B cell (primary cell): ENCODE measurements around the gene RBPJ. TPM values are rescaled to one million over a fixed set of nuclear protein-coding genes. Genes with fewer than 3 reads are reported as not detected.
A peak's percentile ranks its signal among the peaks of the same experiment; 100 is the strongest.

Source experiments
- ATAC-seq: fragments of 200-7000 bp; cut with Tn5 transposase; one replicate; pipeline ENCODE4 v1.10.0; 2021; ENCODE audit warnings: low read depth, mild to moderate bottlenecking, moderate number of reproducible peaks, moderate library complexity
- CTCF ChIA-PET: fragments of 350-600 bp; sonication (Branson Sonifier 250); formaldehyde crosslinking; loops from one replicate; lab custom pipeline; 2021; ENCODE audit warnings: antibody characterized with exemption, inconsistent platforms; lab: Charles Lee
- POLR2A ChIA-PET: fragments of 350-600 bp; sonication (Branson Sonifier 250); formaldehyde crosslinking; loops from one replicate; lab custom pipeline; 2021; ENCODE audit warnings: antibody characterized with exemption; lab: Charles Lee
- DNase-seq: peaks from one replicate; pipeline ENCODE4 v3.0.0; 2013
- H2AFZ ChIP-seq: 2 replicates; pipeline ENCODE4 v1.6.1; 2012; ENCODE audit warnings: mild to moderate bottlenecking, low read depth, low read length; ENCODE audit not compliant: insufficient read depth, poor library complexity, severe bottlenecking
- H3K27ac ChIP-seq, 2 donors: 1 replicate in 1 of 2; 2 replicates in 1 of 2; pipeline ENCODE4 v1.5.1; 2012 to 2013; ENCODE audit warnings: low read length in 2 of 2, mild to moderate bottlenecking in 2 of 2, moderate library complexity in 1 of 2
- H3K27me3 ChIP-seq, 4 experiments: fragments of 200-600 bp in 1 of 4; sonication (generic) in 1 of 4; replicated peaks in 1 of 4; 1 replicate in 2 of 4; 2 replicates in 2 of 4; pipeline versions ENCODE4 v1.6.1 to v1.7.0; 2013 to 2016; ENCODE audit warnings: low read length in 3 of 4, mild to moderate bottlenecking in 2 of 4, mixed read lengths in 1 of 4, moderate library complexity in 1 of 4; ENCODE audit not compliant: insufficient read depth in 4 of 4, control insufficient read depth in 3 of 4; ENCODE audit errors: control extremely low read depth in 1 of 4
- H3K36me3 ChIP-seq, 2 experiments: replicated peaks in 1 of 2; 1 replicate in 1 of 2; 2 replicates in 1 of 2; pipeline versions ENCODE4 v1.6.1 to v1.7.1; 2013; ENCODE audit warnings: low read length in 1 of 2; ENCODE audit not compliant: insufficient read depth in 2 of 2, control insufficient read depth in 1 of 2; ENCODE audit errors: control extremely low read depth in 1 of 2, extremely low read depth in 1 of 2
- H3K4me1 ChIP-seq, 2 donors: fragments of 200-600 bp in 1 of 2; sonication (generic) in 1 of 2; 1 replicate in 1 of 2; 2 replicates in 1 of 2; pipeline versions ENCODE4 v1.5.1 to v1.6.1; 2013 to 2017; ENCODE audit warnings: low read length in 2 of 2; ENCODE audit not compliant: control insufficient read depth in 2 of 2, insufficient read depth in 2 of 2
- H3K4me2 ChIP-seq: replicated peaks from 2 replicates; pipeline ENCODE3; 2012; ENCODE audit warnings: mild to moderate bottlenecking, low read depth, low read length; ENCODE audit not compliant: poor library complexity, severe bottlenecking
- H3K4me3 ChIP-seq, 5 experiments: fragments of 200-600 bp in 1 of 5; sonication (generic) in 1 of 5; 1 replicate in 3 of 5; 2 replicates in 2 of 5; pipeline versions ENCODE4 v1.5.1 to v1.7.0; 2011 to 2016; ENCODE audit warnings: low read length in 4 of 5, mild to moderate bottlenecking in 4 of 5, low read depth in 2 of 5, control low read depth in 1 of 5, moderate library complexity in 1 of 5; ENCODE audit not compliant: insufficient read depth in 1 of 5; ENCODE audit errors: control extremely low read depth in 1 of 5, extremely low read depth in 1 of 5
- H3K79me2 ChIP-seq: fragments of 200-600 bp; sonication (generic); one replicate; pipeline ENCODE4 v1.6.0; 2016; ENCODE audit warnings: low read length; ENCODE audit not compliant: control insufficient read depth, insufficient read depth
- H3K9ac ChIP-seq: fragments of 200-600 bp; sonication (generic); 2 replicates; pipeline ENCODE4 v1.6.1; 2017; ENCODE audit warnings: mild to moderate bottlenecking, low read length, moderate library complexity
- H3K9me3 ChIP-seq, 3 donors: one replicate each; pipeline versions ENCODE4 v1.6.1 to v1.7.1; 2013; ENCODE audit warnings: low read length in 2 of 3; ENCODE audit not compliant: control insufficient read depth in 2 of 3, insufficient read depth in 1 of 3; ENCODE audit errors: control extremely low read depth in 1 of 3
- H4K20me1 ChIP-seq: 2 replicates; pipeline ENCODE4 v1.6.0; 2012; ENCODE audit warnings: mild to moderate bottlenecking, low read length; ENCODE audit not compliant: insufficient read depth, control insufficient read depth, poor library complexity, severe bottlenecking
- H3K27ac Mint-ChIP-seq: one replicate; pipeline ENCODE4 v1.8.0; 2021; ENCODE audit warnings: mixed read lengths
- H3K27me3 Mint-ChIP-seq: one replicate; pipeline ENCODE4 v1.8.0; 2021; ENCODE audit warnings: mixed read lengths
- H3K4me1 Mint-ChIP-seq: one replicate; pipeline ENCODE4 v1.8.0; 2021; ENCODE audit warnings: mixed read lengths
- H3K4me3 Mint-ChIP-seq: one replicate; pipeline ENCODE4 v1.8.0; 2021; ENCODE audit warnings: mixed read lengths
- H3K9me3 Mint-ChIP-seq: one replicate; pipeline ENCODE4 v1.8.0; 2022; ENCODE audit warnings: mixed read lengths; ENCODE audit not compliant: insufficient read depth
- CTCF ChIP-seq: fragments of 200-600 bp; IDR thresholded peaks from one replicate; pipeline ENCODE4 v1.8.0; 2022; ENCODE audit warnings: antibody characterized with exemption, mild to moderate bottlenecking
- EZH2 ChIP-seq: IDR thresholded peaks from 2 replicates; pipeline ENCODE4 v1.6.1; 2012; ENCODE audit warnings: borderline replicate concordance, low read depth, mild to moderate bottlenecking, moderate library complexity, low read length; ENCODE audit not compliant: insufficient read depth, poor library complexity, severe bottlenecking
- WGBS: methylation state at CpG from one replicate; pipeline ENCODE4 v1.1.5; 2013; ENCODE audit warnings: missing lambda C conversion rate; ENCODE audit not compliant: insufficient coverage; 5-methylcytosine and 5-hydroxymethylcytosine counted together
- intact Hi-C: fragments of 100-400 bp; cut with micrococcal nuclease; formaldehyde crosslinking; loops from one replicate; pipeline ENCODE4 v1.10.0; 2022
- polyA plus RNA-seq: library from polyadenylated mRNA; depleted of rRNA; stranded (reverse); fragments of >200 nt; gene quantifications from 2 replicates; pipeline ENCODE4 v1.2.3, GENCODE V29; 2012
- total RNA-seq, 2 donors: library from RNA; stranded (reverse); fragments of 120-200 nt in 1 of 2; gene quantifications; 1 replicate in 1 of 2; 2 replicates in 1 of 2; pipeline versions ENCODE4 v1.2.3 to v1.2.4, GENCODE V29; 2013 to 2022

Gene RBPJ
- total and polyA plus RNA-seq, 2 donors (not counting 1 experiment from before 2014, with no cell fraction given): 10.6 to 50.1 TPM

- H3K4me1 ChIP-seq: peaks cover 11 to 14% of the 10 kb centered on the region in 2 donors
- no peak overlapping the region for H3K27ac ChIP-seq
- H3K9me3 Mint-ChIP-seq: no peaks in the 10 kb centered on the region
- H2AFZ ChIP-seq: no peak overlapping the region
- CTCF ChIA-PET: interaction anchor here (1.3 kb wide), 2 partner anchors 28 to 42 kb away, joined by 3 to 4 read pairs; no protein-coding TSS in a partner anchor
- peaks cover 78% of the 10 kb centered on the region for H4K20me1 ChIP-seq
- H3K9me3 ChIP-seq: no peaks in the 10 kb centered on the region
- ATAC-seq: peak; percentile 39
- H3K4me3 Mint-ChIP-seq: no peak overlapping the region
- peak; percentile 45 for DNase-seq
- no peak overlapping the region for H3K27ac Mint-ChIP-seq
- H3K9ac ChIP-seq: no peak overlapping the region
- TF ChIP-seq EZH2: no peak
- H3K36me3 ChIP-seq: no peaks in the 10 kb centered on the region
- no peak overlapping the region for H3K4me3 ChIP-seq
- intact Hi-C loops: no loop called here
- peaks cover 26% of the 10 kb centered on the region for H3K4me1 Mint-ChIP-seq
- POLR2A ChIA-PET: no interaction called here
- H3K4me2 ChIP-seq: peak overlapping the region; percentile 8
- no peaks in the 10 kb centered on the region for H3K27me3 Mint-ChIP-seq
- no CpG with 5 or more reads among the region's 5 CpGs for WGBS
- peaks cover 44% of the 10 kb centered on the region for H3K79me2 ChIP-seq
- no peaks in the 10 kb centered on the region for H3K27me3 ChIP-seq
These were observed 51.8 kb downstream of the RBPJ start for GRCh38 chr4:26372525-26373172.

- H3K9me3 ChIP-seq: no peaks in the 10 kb centered on the region
- peaks cover 43% of the 10 kb centered on the region for H3K4me1 Mint-ChIP-seq
- 93% methylated on average over 3 of the region's 6 CpGs for WGBS
- ChIA-PET POLR2A (no interaction called here), CTCF (interaction anchor here (0.7 kb wide), 1 partner anchor 32 kb away, joined by 7 read pairs; no protein-coding TSS in a partner anchor)
- H3K9ac ChIP-seq: no peak overlapping the region
- H4K20me1 ChIP-seq: peaks cover 87% of the 10 kb centered on the region
- no peaks in the 10 kb centered on the region for H3K27me3 Mint-ChIP-seq
- intact Hi-C loops: no loop called here
- peaks cover 11 to 20% of the 10 kb centered on the region in 2 donors for H3K4me1 ChIP-seq
- no peak overlapping the region for H3K4me3 Mint-ChIP-seq
- H3K27me3 ChIP-seq: no peaks in the 10 kb centered on the region
- no peak overlapping the region for H3K27ac ChIP-seq
- peaks cover 64% of the 10 kb centered on the region for H3K79me2 ChIP-seq
- no peak overlapping the region for H3K4me2 ChIP-seq
- no peak overlapping the region for H2AFZ ChIP-seq
- no peaks in the 10 kb centered on the region for H3K36me3 ChIP-seq
- DNase-seq: no peak
- TF ChIP-seq EZH2 (no peak), CTCF (no peak)
- H3K27ac Mint-ChIP-seq: no peak overlapping the region
- no peak overlapping the region for H3K4me3 ChIP-seq
- no peak for ATAC-seq
- H3K9me3 Mint-ChIP-seq: no peaks in the 10 kb centered on the region
These were observed 54.7 kb downstream of the RBPJ start for GRCh38 chr4:26375551-26375950.
